GM10847 (cell line): Measurements from ENCODE around the gene TXNRD3.

Experiments
- POLR2A ChIP-seq: IDR thresholded peaks from 2 replicates; pipeline ENCODE4 v1.6.1; 2011; ENCODE audit not compliant: insufficient read length; ENCODE audit errors: extremely low read depth

The TXNRD3 gene

DNA sequence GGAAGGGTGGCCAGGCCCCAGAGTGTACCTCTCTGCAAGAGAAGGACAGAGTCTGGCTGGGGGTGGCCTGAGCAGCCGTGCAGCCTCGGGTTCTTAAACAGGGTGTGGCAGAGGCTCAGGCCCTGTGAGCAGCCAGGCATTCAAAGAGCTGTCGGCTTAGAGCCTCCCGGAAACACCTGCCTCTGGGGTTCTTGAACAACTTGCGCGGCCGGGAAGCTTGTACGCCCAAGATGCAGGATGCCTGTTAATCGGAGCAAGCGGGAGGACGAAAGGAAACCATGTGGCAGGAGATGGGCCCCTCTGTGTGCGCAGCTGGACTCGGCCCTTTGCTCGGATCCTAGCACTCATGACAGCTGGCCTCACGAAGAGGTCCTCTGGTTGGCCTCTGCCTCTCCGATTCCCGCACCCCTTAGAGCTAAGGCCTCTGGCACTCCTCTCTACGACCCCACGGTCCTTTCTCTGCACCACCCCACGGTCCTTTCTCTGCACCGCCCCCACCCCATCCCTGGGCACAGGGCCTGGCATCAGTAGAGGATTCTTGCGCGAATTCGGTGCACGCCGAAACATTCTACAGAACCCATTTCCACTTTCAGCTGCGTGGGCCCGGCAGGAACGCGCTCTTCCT, 23.9 kb upstream of the TXNRD3 start:
- TF ChIP-seq POLR2A, result no peak

DNA sequence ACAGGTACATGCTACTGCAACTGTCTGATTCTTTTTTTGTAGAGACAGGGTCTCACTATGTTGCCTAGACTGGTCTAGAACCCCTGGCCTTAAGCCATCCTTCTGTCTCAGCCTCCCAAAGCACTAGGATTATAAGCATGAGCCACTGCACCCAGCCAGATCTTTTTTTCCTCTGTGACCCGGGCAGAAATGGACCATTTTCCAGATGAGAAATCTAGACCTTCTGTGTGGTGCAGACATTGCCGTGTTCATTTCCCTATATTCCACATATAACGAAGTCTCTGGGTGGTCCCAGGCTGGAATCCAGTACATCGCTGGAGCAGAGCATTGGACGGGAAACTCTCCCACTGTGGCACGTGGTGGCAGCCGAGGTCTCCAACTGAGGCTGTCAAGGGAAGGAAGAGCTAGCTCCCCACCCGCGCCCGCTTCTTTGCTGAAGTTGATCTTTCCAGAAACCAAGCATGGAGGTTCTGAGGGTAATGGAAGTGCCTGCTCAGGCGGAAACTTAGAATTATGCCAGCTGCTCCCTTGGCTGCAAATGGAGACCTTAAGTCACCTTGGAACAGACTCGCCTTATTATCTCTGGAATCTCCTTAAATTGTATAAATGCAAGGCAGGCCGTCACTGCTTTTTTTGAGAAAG, 23.1 kb upstream of the TXNRD3 start:
- no peak for TF ChIP-seq POLR2A

DNA sequence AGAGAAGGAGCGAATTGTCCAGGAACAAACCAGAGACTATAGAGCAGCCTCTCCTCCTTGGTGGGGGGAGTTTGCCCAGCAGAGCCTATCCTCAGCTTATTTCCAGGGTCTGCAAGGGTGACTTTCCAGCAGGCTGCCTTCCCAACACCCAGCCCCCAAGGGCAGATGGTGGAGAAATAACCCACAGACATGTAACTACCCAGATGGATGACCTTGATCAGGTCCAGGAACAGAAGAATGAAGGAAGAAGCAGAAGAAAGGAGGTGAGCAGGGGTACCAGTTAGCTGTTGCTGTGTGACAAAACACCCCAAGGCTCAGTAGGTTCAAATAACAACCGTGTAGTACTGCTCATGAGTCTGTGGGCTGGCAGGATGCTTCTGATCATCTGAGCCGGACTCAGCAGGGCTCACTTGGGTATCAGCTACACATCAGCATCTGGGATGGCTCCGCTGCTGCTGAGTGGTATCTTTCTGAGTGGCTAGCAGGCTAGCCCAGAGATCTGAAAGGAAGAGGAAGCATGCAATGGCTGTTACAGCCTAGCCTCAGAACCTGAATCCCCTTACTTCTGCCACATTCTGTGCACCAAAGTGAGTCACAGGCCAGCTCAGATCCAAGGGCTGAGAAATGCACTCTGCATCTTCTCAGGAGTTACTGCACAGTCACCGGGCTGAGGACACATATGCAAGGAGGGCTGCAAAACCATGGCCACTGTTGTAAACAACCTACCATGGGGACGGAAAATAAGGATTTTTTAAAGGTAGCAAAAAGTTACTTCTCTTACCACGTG, 22.2 kb upstream of the TXNRD3 start:
- TF ChIP-seq POLR2A, result no peak

DNA sequence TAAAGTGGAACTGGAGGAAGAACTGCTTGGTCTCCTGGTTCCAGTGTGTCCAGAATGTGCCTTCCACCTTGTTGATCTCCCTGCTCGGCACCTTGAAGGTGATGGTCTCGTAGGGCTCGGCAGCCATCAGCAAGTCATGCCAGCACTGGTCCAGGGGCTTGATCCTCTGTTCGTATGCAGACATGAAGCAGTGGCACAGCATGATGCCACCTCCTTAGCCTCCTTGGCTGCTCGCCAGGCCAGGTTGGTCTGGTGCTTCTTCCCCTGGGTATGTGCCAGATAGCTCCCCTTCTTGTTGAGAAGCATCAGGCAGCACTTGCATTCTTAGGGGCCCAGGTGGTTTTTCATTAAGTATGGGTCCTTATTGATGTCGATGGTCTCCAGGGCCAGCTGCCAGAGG, 17.8 kb upstream of the TXNRD3 start:
- TF ChIP-seq POLR2A, result no peak

DNA sequence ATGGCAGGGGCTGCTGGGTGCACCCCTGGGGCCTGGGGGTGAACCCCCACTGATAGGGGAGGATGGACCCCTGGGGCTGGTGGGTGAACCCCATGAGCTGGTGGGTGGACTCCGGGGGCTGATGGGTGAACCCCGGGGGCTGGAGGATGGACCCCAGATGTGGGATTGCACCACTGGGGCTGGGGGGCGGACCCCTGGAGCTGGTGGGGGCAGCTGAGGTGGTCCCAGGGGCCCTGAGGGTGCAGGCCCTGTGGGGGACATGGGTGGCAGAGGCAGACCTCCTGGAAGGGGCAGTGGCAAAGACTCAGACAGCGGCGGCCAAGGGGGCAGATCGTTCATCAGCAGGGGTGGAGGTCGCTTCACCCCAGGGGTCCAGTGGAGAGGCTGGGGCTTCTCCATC, 17.4 kb upstream of the TXNRD3 start:
- TF ChIP-seq POLR2A, result no peak

DNA sequence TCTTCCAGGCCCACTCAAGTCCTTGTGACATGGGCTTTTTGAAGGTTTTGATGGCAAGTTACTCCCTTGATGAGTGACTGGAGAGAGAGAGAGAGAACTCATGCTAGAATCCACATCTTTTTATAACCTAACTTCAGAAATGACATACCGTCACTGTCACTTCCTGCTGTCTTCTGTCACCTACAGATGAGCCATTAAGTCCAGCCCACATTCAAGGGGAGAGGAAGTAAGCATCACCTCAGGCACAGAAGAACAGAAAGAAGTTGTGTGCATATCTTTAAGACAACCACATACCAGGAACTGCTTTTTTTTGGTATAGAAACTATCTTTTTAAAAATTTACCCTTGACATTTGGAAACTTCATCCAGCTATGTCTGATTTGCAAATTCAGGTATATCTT, 16.6 kb upstream of the TXNRD3 start:
- TF ChIP-seq POLR2A, result no peak

DNA sequence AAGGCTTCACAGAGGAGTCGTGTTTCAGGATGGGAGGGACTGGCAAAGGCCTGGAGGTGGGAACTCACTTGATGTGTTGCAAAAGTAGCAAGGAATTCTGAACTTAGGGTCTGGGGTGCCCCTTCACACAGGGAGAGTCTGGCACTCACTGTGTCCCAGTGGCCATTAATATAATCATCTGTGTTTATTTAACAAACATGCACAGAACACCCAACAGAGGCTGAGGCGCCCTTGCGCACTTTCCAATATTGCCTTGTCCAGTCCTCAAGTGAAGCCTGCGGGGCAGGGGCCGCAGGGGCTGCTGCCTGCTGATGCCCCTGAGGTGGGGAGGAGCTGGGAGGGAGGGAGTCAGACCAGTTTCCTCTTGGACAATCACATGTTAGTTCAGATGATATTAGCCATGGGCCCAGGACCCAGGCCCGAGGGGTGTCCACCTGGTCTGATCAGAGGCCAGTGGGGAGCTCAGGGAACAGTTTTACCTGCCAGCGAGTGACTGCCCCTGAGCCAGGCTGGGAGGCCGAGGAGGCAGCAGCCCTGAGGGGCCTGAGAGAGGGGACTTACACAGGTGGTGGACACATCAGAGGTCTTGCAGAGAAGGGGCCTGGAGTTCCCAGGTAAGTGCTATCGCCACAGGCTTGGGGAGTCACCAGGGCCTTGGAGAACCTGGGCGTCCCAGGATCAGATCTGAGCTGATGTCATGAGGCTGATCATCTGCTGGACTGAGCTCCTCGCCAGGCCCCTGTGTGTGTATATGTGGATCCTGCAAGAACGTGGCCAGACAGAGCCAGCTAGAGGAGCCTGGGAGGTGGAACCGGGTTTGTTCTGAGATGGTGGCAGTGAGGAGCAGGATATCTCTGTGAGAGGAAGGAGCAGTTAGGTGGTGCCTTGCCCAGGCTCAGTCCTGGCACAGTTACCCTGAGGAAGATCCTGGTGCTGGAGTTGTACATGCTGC, 13.8 kb upstream of the TXNRD3 start:
- TF ChIP-seq POLR2A, result no peak

DNA sequence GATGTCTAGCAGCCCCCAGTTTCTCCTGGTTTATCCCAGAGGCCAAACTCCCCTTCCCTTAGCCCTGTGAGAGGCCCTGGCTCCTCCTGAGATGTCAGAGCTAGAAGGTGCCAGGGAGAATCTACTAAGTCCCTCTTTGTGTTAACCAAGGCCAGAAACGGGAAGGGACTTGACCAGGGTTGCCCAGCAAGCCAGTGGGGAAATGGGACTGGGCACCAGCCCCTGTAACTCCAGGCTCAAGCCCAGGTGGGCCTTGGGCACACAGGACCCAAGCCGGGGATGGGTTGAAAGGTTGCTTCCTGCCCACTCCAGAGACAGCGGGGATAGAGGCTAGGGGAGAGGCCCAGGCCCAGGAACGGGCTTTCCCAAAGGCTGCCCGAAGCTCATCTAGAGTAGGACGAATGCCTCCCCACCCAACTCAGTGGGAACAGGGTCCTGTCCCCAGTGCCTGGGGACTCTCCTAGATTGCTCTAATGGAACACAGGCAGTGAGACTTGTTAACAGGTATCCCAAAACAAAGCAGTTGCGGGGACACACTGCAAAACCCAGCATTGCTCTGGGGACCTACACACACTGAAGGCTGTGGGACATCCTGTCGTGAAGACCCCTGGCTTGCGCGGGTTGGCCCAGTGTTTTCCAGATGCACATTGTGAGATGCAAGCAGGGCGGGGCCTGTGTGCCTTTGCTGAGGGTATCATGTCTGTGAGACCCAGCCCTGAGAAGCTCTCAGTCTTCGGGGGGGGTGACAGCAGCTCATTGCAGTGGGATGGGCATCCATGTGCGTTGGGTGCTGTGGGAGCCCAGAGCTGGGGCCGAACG, 12.9 kb upstream of the TXNRD3 start:
- TF ChIP-seq POLR2A, result no peak

DNA sequence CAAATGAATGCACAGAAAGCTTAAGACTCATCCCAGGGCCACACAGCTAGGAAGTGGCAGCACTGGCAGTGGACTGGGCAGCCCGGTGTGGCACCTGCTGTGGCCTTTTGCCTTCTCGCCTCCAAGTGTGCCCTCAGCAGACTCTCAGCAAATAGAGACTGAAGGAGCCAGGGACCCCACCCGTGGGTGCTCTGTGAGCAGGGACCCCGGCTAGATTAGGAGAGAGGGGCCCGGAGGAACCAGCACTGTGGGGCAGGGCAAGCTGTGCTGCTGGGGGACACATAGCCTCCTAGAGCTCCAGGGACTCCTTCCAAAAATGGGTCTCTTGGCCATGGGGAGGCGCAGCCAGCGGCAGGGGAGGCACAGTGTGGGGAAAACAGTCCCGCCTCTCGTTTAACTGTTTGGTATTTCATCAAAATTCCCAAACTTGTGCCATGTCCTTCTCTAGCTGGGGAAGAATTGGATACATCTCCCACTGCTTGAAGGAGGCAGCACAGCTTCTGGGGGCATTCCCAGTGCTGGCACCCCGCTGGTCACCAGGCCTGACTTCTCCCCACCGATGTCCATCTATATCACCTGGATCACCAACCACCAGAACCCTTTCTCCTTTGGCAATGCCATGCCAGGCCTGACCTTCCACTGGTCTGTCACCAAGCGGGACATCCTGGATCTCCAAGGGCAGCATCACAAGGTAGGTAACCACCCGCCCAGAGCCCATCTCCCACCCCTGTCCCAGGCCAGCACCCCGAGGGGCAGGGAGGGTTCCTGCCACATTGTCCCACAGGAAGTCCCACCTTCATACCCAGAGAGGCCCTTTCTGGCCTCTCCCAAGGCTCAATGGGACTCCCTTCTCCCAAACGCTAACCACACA, 12.0 kb upstream of the TXNRD3 start:
- TF ChIP-seq POLR2A, result no peak

DNA sequence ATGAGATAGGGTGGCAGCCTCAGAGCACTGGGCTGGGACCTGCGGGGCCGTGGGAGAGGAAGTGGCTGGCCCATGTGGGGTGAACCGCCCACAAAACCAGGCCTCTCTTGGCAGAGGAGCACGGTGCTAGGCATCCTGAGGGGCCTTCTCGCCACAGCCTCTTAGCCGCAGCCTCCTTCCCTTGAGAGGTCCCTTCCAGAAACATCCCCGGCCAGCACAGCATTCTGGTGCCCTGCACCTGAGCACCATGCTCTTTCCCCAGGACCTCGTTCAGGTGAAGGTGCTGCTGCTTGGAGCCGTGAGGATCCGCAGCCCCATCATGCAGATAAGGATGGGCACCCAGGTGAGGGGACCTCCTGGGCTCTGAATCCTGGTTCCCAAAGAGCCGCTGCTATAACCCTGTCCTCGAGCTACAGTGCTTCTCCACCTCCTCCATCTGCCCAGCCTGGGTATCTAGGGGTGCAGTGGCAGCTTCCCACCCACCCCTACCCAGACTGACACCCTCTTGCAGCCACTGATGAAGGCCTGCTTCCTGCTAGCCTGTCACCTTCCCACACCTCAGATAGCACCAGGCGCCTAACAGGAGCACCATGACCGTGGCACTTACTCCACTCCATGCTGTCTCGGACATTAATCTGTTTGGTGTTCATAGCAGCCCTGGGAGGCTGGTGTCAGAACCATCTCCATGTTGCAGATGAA, 11.2 kb upstream of the TXNRD3 start:
- no peak for TF ChIP-seq POLR2A

DNA sequence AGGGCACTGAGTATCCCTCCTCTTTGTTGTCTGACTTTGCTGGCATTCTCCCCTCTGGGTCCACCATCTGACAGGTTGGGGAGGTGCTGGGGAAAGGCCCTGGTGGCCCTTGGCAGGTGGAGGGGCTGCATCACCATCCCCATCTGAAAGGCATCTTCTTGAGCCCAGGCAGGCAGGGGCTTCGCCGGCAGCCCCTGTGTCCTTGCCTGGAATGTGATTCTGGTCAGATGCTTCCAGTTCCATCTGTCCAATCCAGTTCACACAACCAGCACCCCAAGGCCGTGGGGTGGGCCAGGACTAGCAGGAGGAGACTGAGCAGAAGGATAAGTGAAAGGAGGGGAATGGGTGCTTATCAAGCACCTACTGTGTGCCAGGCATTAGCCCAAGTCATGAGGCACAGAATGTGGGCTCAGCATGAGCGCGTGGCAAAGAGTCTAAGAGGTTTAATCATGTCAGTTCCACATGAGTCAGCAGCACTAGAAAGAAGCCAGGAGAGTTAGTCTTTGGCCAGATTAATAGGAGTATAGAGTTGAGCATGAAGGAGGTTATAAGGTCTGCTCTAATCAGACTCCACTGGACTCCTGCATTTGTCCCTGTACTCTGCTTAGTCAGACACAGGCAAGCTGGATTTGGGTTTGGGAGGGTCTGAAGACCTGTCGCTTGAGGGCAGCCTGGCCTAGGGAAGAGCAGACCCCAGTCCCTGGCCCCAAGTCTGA, 10.5 kb upstream of the TXNRD3 start:
- no peak for TF ChIP-seq POLR2A

DNA sequence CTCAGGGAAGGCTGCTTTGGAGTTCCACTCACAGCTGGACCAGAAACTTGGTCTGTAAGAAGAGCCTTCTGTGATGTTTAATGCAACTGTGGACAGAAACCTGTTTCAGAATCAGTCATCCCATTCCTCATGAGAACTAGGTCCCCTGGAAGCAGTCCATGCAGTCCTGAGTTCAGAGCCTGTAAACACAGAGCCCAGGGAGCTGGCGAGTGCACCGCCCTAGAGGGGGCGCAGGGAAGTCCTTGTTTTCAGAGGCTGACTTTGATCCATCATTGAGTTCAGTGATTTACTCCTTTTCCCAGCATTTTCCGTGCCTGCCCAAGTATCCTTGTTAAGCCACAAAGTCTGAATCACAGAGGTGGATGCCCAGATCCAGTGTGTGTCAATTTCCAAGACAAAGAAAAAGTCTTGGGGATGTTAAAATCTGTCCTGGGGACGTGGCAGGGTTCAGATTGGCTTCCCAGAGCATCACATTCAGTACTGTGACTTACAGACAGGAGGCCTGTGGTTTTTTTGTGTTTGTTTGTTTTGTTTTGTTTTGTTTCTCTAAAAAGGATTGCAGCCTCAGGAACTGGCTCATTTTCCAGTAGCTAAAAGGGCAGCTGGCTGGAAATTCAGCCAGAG, 9.8 kb upstream of the TXNRD3 start:
- TF ChIP-seq POLR2A, result no peak
